ENCODE measurements around the gene RETREG2. TPM values are rescaled to one million over a fixed set of nuclear protein-coding genes. Genes with fewer than 3 reads are reported as not detected.

Gene RETREG2
- total RNA-seq, 1 experiment from 2014 or later, result 63.7 TPM

DNA sequence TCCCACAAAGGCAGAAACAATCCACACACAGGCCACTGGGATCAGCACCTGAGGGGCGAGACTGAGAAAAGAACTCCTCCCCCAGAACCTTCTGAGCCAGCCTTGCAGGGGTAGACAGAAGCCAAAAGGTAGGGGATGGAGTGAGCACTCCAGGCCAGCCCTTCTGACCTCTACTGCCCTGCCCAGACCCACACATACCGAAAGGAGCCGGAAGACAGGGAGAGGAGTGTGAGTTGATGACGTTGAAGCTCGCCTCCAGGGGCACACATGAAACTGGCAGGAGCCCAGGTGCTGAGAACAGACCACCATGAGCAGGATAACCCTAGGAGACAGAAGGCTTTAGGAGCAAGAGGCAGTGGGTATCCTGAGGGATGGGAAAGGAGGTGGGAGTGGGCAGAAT is 10.1 kb upstream of the RETREG2 start (continued):
- no peak for TF ChIP-seq SIN3A (IDR thresholded peaks at IDR 0.05; ENCODE audit: low read depth)

DNA sequence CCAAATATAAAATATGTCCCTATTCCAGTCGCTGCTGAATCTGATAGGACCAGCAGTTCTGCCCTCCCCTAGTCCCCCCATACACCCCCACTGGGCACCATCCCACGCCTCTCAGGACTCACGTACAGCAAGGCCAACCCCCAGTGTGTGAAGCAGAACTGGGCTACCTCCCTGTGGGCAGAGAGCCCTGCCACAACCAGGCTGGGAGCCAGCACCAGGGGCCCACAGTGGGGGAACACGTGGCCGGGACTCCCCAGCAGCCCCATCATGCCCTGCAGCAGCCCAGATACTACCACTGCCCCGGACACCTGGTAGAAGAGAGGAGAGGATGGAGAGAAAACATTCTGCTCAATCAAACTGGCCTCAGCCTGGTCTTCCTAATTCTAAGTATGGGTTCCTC is 9.5 kb upstream of the RETREG2 start:
- ChIA-PET POLR2A (no interaction called here), RAD21 (ENCODE audit: low non-redundant PET in 1 of 2, low total read pairs in 2 of 2, uncharacterized antibody in 2 of 2, unreplicated experiment in 2 of 2) (no interaction called here), CTCF (no interaction called here)
- no peak overlapping the region for H3K27ac ChIP-seq (ENCODE audit: low read depth, low read length)
- no peaks in the 10 kb centered on the region for H3K9me2 ChIP-seq (ENCODE audit: insufficient read depth)
- no peaks in the 10 kb centered on the region; a peak in 1 of 4 replicates for H3K36me3 ChIP-seq (ENCODE audit: control insufficient read depth in 1 of 2, insufficient read depth in 2 of 2, low read length in 2 of 2)
- DNase-seq (ENCODE audit: low read depth, low spot score), result no peak
- H4K20me1 ChIP-seq (ENCODE audit: insufficient read depth), result no peaks in the 10 kb centered on the region
- TF ChIP-seq JUND (IDR thresholded peaks at IDR 0.05), result no peak
- no peak for TF ChIP-seq TCF7L2 (IDR thresholded peaks at IDR 0.05; ENCODE audit: borderline replicate concordance, extremely low read depth, insufficient read depth, insufficient read length)
- TF ChIP-seq ELF1 (IDR thresholded peaks at IDR 0.05; ENCODE audit: borderline replicate concordance, low read depth), result no peak
- TF ChIP-seq EGR1 (IDR thresholded peaks at IDR 0.05; ENCODE audit: low read depth), result no peak
- TF ChIP-seq, protein P1, sequence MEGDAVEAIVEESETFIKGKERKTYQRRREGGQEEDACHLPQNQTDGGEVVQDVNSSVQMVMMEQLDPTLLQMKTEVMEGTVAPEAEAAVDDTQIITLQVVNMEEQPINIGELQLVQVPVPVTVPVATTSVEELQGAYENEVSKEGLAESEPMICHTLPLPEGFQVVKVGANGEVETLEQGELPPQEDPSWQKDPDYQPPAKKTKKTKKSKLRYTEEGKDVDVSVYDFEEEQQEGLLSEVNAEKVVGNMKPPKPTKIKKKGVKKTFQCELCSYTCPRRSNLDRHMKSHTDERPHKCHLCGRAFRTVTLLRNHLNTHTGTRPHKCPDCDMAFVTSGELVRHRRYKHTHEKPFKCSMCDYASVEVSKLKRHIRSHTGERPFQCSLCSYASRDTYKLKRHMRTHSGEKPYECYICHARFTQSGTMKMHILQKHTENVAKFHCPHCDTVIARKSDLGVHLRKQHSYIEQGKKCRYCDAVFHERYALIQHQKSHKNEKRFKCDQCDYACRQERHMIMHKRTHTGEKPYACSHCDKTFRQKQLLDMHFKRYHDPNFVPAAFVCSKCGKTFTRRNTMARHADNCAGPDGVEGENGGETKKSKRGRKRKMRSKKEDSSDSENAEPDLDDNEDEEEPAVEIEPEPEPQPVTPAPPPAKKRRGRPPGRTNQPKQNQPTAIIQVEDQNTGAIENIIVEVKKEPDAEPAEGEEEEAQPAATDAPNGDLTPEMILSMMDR (IDR thresholded peaks at IDR 0.05 in 2 of 3, conservative IDR thresholded peaks at IDR 0.05 in 1 of 3; ENCODE audit: borderline replicate concordance in 1 of 3, insufficient read depth in 1 of 3, low read depth in 2 of 3, low read length in 2 of 3), result no peak
- TF ChIP-seq SIN3A (IDR thresholded peaks at IDR 0.05; ENCODE audit: low read depth), result no peak
- TF ChIP-seq CEBPB (IDR thresholded peaks at IDR 0.05; ENCODE audit: low read depth), result no peak
- TF ChIP-seq, protein P2, sequence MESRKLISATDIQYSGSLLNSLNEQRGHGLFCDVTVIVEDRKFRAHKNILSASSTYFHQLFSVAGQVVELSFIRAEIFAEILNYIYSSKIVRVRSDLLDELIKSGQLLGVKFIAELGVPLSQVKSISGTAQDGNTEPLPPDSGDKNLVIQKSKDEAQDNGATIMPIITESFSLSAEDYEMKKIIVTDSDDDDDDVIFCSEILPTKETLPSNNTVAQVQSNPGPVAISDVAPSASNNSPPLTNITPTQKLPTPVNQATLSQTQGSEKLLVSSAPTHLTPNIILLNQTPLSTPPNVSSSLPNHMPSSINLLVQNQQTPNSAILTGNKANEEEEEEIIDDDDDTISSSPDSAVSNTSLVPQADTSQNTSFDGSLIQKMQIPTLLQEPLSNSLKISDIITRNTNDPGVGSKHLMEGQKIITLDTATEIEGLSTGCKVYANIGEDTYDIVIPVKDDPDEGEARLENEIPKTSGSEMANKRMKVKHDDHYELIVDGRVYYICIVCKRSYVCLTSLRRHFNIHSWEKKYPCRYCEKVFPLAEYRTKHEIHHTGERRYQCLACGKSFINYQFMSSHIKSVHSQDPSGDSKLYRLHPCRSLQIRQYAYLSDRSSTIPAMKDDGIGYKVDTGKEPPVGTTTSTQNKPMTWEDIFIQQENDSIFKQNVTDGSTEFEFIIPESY (IDR thresholded peaks at IDR 0.05; ENCODE audit: extremely low read depth, insufficient replicate concordance, low read length), result no peak
- TF ChIP-seq ZNF274 (IDR thresholded peaks at IDR 0.05; ENCODE audit: low read depth, low read length), result no peak
- TF ChIP-seq POLR2AphosphoS5 (IDR thresholded peaks at IDR 0.05; ENCODE audit: low read depth, low read length), result no peak
- TF ChIP-seq ZFX (IDR thresholded peaks at IDR 0.05), result no peak
- TF ChIP-seq RAD21 (IDR thresholded peaks at IDR 0.05; ENCODE audit: low read depth), result no peak
- TF ChIP-seq, protein P3, sequence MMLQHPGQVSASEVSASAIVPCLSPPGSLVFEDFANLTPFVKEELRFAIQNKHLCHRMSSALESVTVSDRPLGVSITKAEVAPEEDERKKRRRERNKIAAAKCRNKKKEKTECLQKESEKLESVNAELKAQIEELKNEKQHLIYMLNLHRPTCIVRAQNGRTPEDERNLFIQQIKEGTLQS (IDR thresholded peaks at IDR 0.05), result no peak
- TF ChIP-seq, protein P4, sequence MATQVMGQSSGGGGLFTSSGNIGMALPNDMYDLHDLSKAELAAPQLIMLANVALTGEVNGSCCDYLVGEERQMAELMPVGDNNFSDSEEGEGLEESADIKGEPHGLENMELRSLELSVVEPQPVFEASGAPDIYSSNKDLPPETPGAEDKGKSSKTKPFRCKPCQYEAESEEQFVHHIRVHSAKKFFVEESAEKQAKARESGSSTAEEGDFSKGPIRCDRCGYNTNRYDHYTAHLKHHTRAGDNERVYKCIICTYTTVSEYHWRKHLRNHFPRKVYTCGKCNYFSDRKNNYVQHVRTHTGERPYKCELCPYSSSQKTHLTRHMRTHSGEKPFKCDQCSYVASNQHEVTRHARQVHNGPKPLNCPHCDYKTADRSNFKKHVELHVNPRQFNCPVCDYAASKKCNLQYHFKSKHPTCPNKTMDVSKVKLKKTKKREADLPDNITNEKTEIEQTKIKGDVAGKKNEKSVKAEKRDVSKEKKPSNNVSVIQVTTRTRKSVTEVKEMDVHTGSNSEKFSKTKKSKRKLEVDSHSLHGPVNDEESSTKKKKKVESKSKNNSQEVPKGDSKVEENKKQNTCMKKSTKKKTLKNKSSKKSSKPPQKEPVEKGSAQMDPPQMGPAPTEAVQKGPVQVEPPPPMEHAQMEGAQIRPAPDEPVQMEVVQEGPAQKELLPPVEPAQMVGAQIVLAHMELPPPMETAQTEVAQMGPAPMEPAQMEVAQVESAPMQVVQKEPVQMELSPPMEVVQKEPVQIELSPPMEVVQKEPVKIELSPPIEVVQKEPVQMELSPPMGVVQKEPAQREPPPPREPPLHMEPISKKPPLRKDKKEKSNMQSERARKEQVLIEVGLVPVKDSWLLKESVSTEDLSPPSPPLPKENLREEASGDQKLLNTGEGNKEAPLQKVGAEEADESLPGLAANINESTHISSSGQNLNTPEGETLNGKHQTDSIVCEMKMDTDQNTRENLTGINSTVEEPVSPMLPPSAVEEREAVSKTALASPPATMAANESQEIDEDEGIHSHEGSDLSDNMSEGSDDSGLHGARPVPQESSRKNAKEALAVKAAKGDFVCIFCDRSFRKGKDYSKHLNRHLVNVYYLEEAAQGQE (IDR thresholded peaks at IDR 0.05; ENCODE audit: low read depth), result no peak
- TF ChIP-seq EZH2phosphoT487 (IDR thresholded peaks at IDR 0.05; ENCODE audit: borderline replicate concordance), result no peak
- TF ChIP-seq EZH2 (IDR thresholded peaks at IDR 0.05), result no peak
- no peak for TF ChIP-seq CBX3 (IDR thresholded peaks at IDR 0.05; ENCODE audit: low read depth)
- TF ChIP-seq YY1 (IDR thresholded peaks at IDR 0.05; ENCODE audit: extremely low read depth, insufficient replicate concordance, low read depth, low read length), result no peak
- no peak for TF ChIP-seq SRF (IDR thresholded peaks at IDR 0.05; ENCODE audit: low read depth)
- no peak for TF ChIP-seq FOSL1 (IDR thresholded peaks at IDR 0.05; ENCODE audit: low read depth)
- no peak overlapping the region for H3K4me3 ChIP-seq (replicated peaks in 1 of 2; ENCODE audit: low read depth in 1 of 2, low read length in 2 of 2)
- ATAC-seq, result no peak
- no peaks in the 10 kb centered on the region for H3K79me2 ChIP-seq (ENCODE audit: insufficient read depth, low read length)
- no peaks in the 10 kb centered on the region for H3K4me1 ChIP-seq (ENCODE audit: control insufficient read depth in 1 of 2, insufficient read depth in 2 of 2, low read length in 2 of 2)
- no peak overlapping the region for H3K9ac ChIP-seq (ENCODE audit: low read length)
- no peaks in the 10 kb centered on the region for H3K27me3 ChIP-seq (ENCODE audit: insufficient read depth, low read length)
- no TSS peak for BruUV-seq (replicated peaks)
- no peak overlapping the region for H3K4me2 ChIP-seq (ENCODE audit: low read length)
- H2AFZ ChIP-seq (ENCODE audit: low read depth, low read length, poor library complexity, severe bottlenecking), result no peak overlapping the region
- intact Hi-C loops (cut with micrococcal nuclease), result no loop called here
- no peaks in the 10 kb centered on the region for H3K9me3 ChIP-seq (ENCODE audit: control insufficient read depth in 1 of 2, insufficient read depth in 1 of 2, low read depth in 1 of 2, low read length in 2 of 2)

Data from HCT116 (cell line).